Measurements from ENCODE around the gene CDC37L1.

Gene CDC37L1

GRCh38 chr9:4662989-4663792 lies 16.2 kb upstream of the CDC37L1 start:
- Histone ChIP-seq H4K20me1 (ENCODE audit: low read depth, low read length) (no peaks in the 10 kb centered on the region), H3K9me3 (ENCODE audit: insufficient read depth, low read length) (no peaks in the 10 kb centered on the region), H3K36me3 (ENCODE audit: low read length) (no peaks in the 10 kb centered on the region), H3K27me3 (ENCODE audit: low read length) (no peaks in the 10 kb centered on the region), H3F3A (ENCODE audit: insufficient read depth) (peaks cover 6% of the 10 kb centered on the region), H3K4me2 (ENCODE audit: low read depth, low read length, poor library complexity, severe bottlenecking) (peak overlapping the region; percentile 50), H3K9me2 (replicated peaks; ENCODE audit: insufficient read depth, low read length) (no peaks in the 10 kb centered on the region), H3K4me3 (ENCODE audit: insufficient read depth, low read length, poor library complexity, severe bottlenecking) (peak overlapping the region; percentile 67), H3K9ac (ENCODE audit: low read length) (peak overlapping the region; percentile 71), H3K27ac (ENCODE audit: low read depth, low read length) (no peak overlapping the region), H2AFZ (ENCODE audit: low read depth, low read length, severe bottlenecking) (peak overlapping the region; percentile 81), H3K79me2 (ENCODE audit: insufficient read depth, low read length) (no peaks in the 10 kb centered on the region)
- no peak for TF ChIP-seq EZH2phosphoT487 (conservative IDR thresholded peaks at IDR 0.05; ENCODE audit: low read length)
- TF ChIP-seq, protein P1, sequence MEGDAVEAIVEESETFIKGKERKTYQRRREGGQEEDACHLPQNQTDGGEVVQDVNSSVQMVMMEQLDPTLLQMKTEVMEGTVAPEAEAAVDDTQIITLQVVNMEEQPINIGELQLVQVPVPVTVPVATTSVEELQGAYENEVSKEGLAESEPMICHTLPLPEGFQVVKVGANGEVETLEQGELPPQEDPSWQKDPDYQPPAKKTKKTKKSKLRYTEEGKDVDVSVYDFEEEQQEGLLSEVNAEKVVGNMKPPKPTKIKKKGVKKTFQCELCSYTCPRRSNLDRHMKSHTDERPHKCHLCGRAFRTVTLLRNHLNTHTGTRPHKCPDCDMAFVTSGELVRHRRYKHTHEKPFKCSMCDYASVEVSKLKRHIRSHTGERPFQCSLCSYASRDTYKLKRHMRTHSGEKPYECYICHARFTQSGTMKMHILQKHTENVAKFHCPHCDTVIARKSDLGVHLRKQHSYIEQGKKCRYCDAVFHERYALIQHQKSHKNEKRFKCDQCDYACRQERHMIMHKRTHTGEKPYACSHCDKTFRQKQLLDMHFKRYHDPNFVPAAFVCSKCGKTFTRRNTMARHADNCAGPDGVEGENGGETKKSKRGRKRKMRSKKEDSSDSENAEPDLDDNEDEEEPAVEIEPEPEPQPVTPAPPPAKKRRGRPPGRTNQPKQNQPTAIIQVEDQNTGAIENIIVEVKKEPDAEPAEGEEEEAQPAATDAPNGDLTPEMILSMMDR (IDR thresholded peaks at IDR 0.05; ENCODE audit: insufficient read depth, low read length, poor library complexity, severe bottlenecking), result no peak

DNA sequence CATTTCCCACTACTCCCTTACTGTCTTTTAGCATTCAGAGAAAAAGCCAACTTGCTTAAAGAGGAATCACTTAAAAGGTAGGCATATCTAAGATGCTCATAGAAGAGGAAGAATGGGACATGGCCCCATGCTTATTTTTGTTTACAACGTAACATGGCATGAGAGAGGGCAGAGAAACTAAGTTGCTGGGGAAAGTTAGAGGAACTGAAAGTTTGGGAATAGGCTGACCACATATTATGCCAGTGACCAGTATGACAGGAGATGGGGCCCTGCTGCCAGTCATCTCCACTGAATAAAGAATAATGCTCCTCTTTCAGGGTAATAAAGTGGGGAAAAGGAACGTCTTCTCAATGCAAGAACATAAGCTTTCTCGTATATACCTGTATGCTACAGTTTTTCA lies 15.4 kb upstream of the CDC37L1 start:
- H3F3A ChIP-seq (ENCODE audit: insufficient read depth), result peaks cover 6% of the 10 kb centered on the region
- H3K9ac ChIP-seq (ENCODE audit: low read length), result no peak overlapping the region
- TF ChIP-seq, protein P1 (IDR thresholded peaks at IDR 0.05; ENCODE audit: insufficient read depth, low read length, poor library complexity, severe bottlenecking), result no peak
- no peak for TF ChIP-seq EZH2phosphoT487 (conservative IDR thresholded peaks at IDR 0.05; ENCODE audit: low read length)
- H3K9me2 ChIP-seq (replicated peaks; ENCODE audit: insufficient read depth, low read length), result no peaks in the 10 kb centered on the region
- H3K36me3 ChIP-seq (ENCODE audit: low read length), result no peaks in the 10 kb centered on the region
- no peaks in the 10 kb centered on the region for H3K9me3 ChIP-seq (ENCODE audit: insufficient read depth, low read length)
- no peaks in the 10 kb centered on the region for H4K20me1 ChIP-seq (ENCODE audit: low read depth, low read length)
- no peaks in the 10 kb centered on the region for H3K27me3 ChIP-seq (ENCODE audit: low read length)
- peak overlapping the region; percentile 50 for H3K4me2 ChIP-seq (ENCODE audit: low read depth, low read length, poor library complexity, severe bottlenecking)
- H3K4me3 ChIP-seq (ENCODE audit: insufficient read depth, low read length, poor library complexity, severe bottlenecking), result no peak overlapping the region
- H3K79me2 ChIP-seq (ENCODE audit: insufficient read depth, low read length), result no peaks in the 10 kb centered on the region
- H3K27ac ChIP-seq (ENCODE audit: low read depth, low read length), result no peak overlapping the region
- H2AFZ ChIP-seq (ENCODE audit: low read depth, low read length, severe bottlenecking), result no peak overlapping the region

DNA sequence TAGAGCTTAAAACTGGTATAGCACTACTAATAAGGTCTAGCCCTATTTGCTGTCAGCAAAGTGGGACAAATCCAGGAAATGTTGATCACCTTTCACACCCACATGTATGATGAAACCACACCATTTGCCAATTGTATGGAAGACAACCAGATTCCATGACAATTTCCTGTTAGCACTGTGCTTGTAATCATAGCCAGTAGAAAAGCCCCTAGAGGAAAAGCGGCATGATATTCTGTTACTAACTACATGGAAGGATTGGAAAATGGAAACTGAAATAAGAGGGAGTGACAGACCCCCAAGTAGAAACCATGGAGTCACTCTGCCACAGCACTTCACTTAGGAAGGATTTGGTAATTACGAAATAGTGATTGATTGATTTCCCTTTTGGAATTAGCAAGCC lies 14.0 kb upstream of the CDC37L1 start:
- H4K20me1 ChIP-seq (ENCODE audit: low read depth, low read length), result no peaks in the 10 kb centered on the region
- no peak overlapping the region for H3K9ac ChIP-seq (ENCODE audit: low read length)
- no peak overlapping the region for H3K27ac ChIP-seq (ENCODE audit: low read depth, low read length)
- TF ChIP-seq, protein P1 (IDR thresholded peaks at IDR 0.05; ENCODE audit: insufficient read depth, low read length, poor library complexity, severe bottlenecking), result no peak
- no peak for TF ChIP-seq EZH2phosphoT487 (conservative IDR thresholded peaks at IDR 0.05; ENCODE audit: low read length)
- H3K36me3 ChIP-seq (ENCODE audit: low read length), result no peaks in the 10 kb centered on the region
- H3K79me2 ChIP-seq (ENCODE audit: insufficient read depth, low read length), result no peaks in the 10 kb centered on the region
- H3K4me2 ChIP-seq (ENCODE audit: low read depth, low read length, poor library complexity, severe bottlenecking), result peak overlapping the region; percentile 50
- no peak overlapping the region for H2AFZ ChIP-seq (ENCODE audit: low read depth, low read length, severe bottlenecking)
- no peaks in the 10 kb centered on the region for H3K27me3 ChIP-seq (ENCODE audit: low read length)
- no peak overlapping the region for H3K4me3 ChIP-seq (ENCODE audit: insufficient read depth, low read length, poor library complexity, severe bottlenecking)
- H3K9me2 ChIP-seq (replicated peaks; ENCODE audit: insufficient read depth, low read length), result no peaks in the 10 kb centered on the region
- H3F3A ChIP-seq (ENCODE audit: insufficient read depth), result peaks cover 6% of the 10 kb centered on the region
- H3K9me3 ChIP-seq (ENCODE audit: insufficient read depth, low read length), result no peaks in the 10 kb centered on the region
